Activated CD4-positive, alpha-beta memory T cell treated with anti-CD3 and anti-CD28 coated beads, Interleukin-2, amount 10 ng/mL, durations not matched to agents 7 days and 5 days (primary cell): ENCODE data around the gene ERCC8. TPM values are rescaled to one million over a fixed set of nuclear protein-coding genes. Genes with fewer than 3 reads are reported as not detected.
A peak's percentile ranks its signal among the peaks of the same experiment; 100 is the strongest.

Source experiments
- CTCF ChIA-PET: fragments of 350-600 bp; sonication (Branson Sonifier 250); formaldehyde crosslinking; loops from one replicate; lab custom pipeline; 2021; ENCODE audit warnings: antibody characterized with exemption, inconsistent platforms; lab: Charles Lee
- POLR2A ChIA-PET: fragments of 350-600 bp; sonication (Branson Sonifier 250); formaldehyde crosslinking; loops from one replicate; lab custom pipeline; 2021; ENCODE audit warnings: antibody characterized with exemption; lab: Charles Lee
- DNase-seq: peaks from one replicate; pipeline ENCODE4 v3.0.0-alpha.2; 2020
- H3K27ac Mint-ChIP-seq: one replicate; pipeline ENCODE4 v1.8.0; 2021; ENCODE audit warnings: mild to moderate bottlenecking, mixed read lengths
- H3K27me3 Mint-ChIP-seq: one replicate; pipeline ENCODE4 v1.8.0; 2021; ENCODE audit warnings: mixed read lengths
- H3K36me3 Mint-ChIP-seq: one replicate; pipeline ENCODE4 v1.8.0; 2021; ENCODE audit warnings: low read depth, mixed read lengths
- H3K4me1 Mint-ChIP-seq: one replicate; pipeline ENCODE4 v1.8.0; 2021; ENCODE audit warnings: mixed read lengths
- H3K4me3 Mint-ChIP-seq: one replicate; pipeline ENCODE4 v1.8.0; 2021; ENCODE audit warnings: mild to moderate bottlenecking, mixed read lengths
- H3K9me3 Mint-ChIP-seq: one replicate; pipeline ENCODE4 v1.8.0; 2021; ENCODE audit warnings: mixed read lengths
- total RNA-seq, 2 experiments: library from RNA; stranded (reverse); gene quantifications; one replicate each; pipeline ENCODE4 v1.2.3, GENCODE V29; 2021

The ERCC8 gene
- total RNA-seq, 2 experiments from 2014 or later: 5.9 to 7.3 TPM

GRCh38 chr5:60959156-60959555 is 14.3 kb upstream of the ERCC8 start:
- H3K4me3 Mint-ChIP-seq: no peak overlapping the region
- DNase-seq: no peak
- POLR2A ChIA-PET: interaction anchor here (1.7 kb wide), 1 partner anchor 14 kb away, joined by 6 read pairs; the partner anchor contains the start of genes ERCC8 and NDUFAF2

GRCh38 chr5:60958712-60959111 is 13.8 kb upstream of the ERCC8 start:
- H3K27me3 Mint-ChIP-seq: no peaks in the 10 kb centered on the region
- ChIA-PET CTCF (interaction anchor here (0.6 to 3.5 kb wide), 3 partner anchors 13 to 700 kb away, joined by 3 to 15 read pairs (median 6); partner anchors contain the start of genes ERCC8 and NDUFAF2), POLR2A (interaction anchor here (1.7 kb wide), 1 partner anchor 14 kb away, joined by 6 read pairs; the partner anchor contains the start of genes ERCC8 and NDUFAF2)
- H3K9me3 Mint-ChIP-seq: peaks cover 2% of the 10 kb centered on the region
- no peaks in the 10 kb centered on the region for H3K36me3 Mint-ChIP-seq
- no peak for DNase-seq
- H3K4me3 Mint-ChIP-seq: no peak overlapping the region
- no peaks in the 10 kb centered on the region for H3K4me1 Mint-ChIP-seq
- no peak overlapping the region for H3K27ac Mint-ChIP-seq

More at GRCh38 chr5:60959156-60959555, 14.3 kb upstream of the ERCC8 start:
- no peaks in the 10 kb centered on the region for H3K27me3 Mint-ChIP-seq
- H3K4me1 Mint-ChIP-seq: no peaks in the 10 kb centered on the region
- no peaks in the 10 kb centered on the region for H3K36me3 Mint-ChIP-seq
- no peak overlapping the region for H3K27ac Mint-ChIP-seq
- CTCF ChIA-PET: interaction anchor here (0.6 to 3.5 kb wide), 3 partner anchors 14 to 699 kb away, joined by 3 to 15 read pairs (median 6); partner anchors contain the start of genes ERCC8 and NDUFAF2
- peaks cover 2% of the 10 kb centered on the region for H3K9me3 Mint-ChIP-seq

- no peak for DNase-seq
- no peaks in the 10 kb centered on the region for H3K27me3 Mint-ChIP-seq
- ChIA-PET CTCF (interaction anchor here (0.5 to 3.5 kb wide), 3 partner anchors 13 to 1185 kb away, joined by 3 to 15 read pairs (median 6); partner anchors contain the start of genes ERCC8 and NDUFAF2), POLR2A (interaction anchor here (1.7 kb wide), 1 partner anchor 13 kb away, joined by 6 read pairs; the partner anchor contains the start of genes ERCC8 and NDUFAF2)
- H3K36me3 Mint-ChIP-seq: no peaks in the 10 kb centered on the region
- H3K4me1 Mint-ChIP-seq: no peaks in the 10 kb centered on the region
- no peak overlapping the region for H3K27ac Mint-ChIP-seq
- peaks cover 2% of the 10 kb centered on the region for H3K9me3 Mint-ChIP-seq
- no peak overlapping the region for H3K4me3 Mint-ChIP-seq
These were observed 13.2 kb upstream of the ERCC8 start for GRCh38 chr5:60958088-60958487.

- POLR2A ChIA-PET: interaction anchor here (2.4 kb wide), 1 partner anchor 9 kb away, joined by 7 read pairs; the partner anchor contains the start of genes ERCC8 and NDUFAF2
- H3K9me3 Mint-ChIP-seq: peaks cover 2% of the 10 kb centered on the region
- CTCF ChIA-PET: no interaction called here
These were observed 10.4 kb upstream of the ERCC8 start for GRCh38 chr5:60955239-60955638.

GRCh38 chr5:60948738-60949137 is 3.9 kb upstream of the ERCC8 start:
- H3K9me3 Mint-ChIP-seq: no peaks in the 10 kb centered on the region
- H3K4me3 Mint-ChIP-seq: no peak overlapping the region
- no peak overlapping the region for H3K27ac Mint-ChIP-seq
- no peaks in the 10 kb centered on the region for H3K27me3 Mint-ChIP-seq
- ChIA-PET POLR2A (no interaction called here), CTCF (no interaction called here)
- DNase-seq: no peak
- peaks cover 5% of the 10 kb centered on the region for H3K36me3 Mint-ChIP-seq
- peaks cover 14% of the 10 kb centered on the region for H3K4me1 Mint-ChIP-seq

More at GRCh38 chr5:60955239-60955638, 10.4 kb upstream of the ERCC8 start:
- Mint-ChIP-seq H3K4me1 (no peaks in the 10 kb centered on the region), H3K27ac (no peak overlapping the region), H3K4me3 (no peak overlapping the region), H3K27me3 (no peaks in the 10 kb centered on the region), H3K36me3 (peaks cover 2% of the 10 kb centered on the region)
- DNase-seq: no peak

- Mint-ChIP-seq H3K4me3 (no peak overlapping the region), H3K27ac (no peak overlapping the region), H3K36me3 (peaks cover 5% of the 10 kb centered on the region), H3K4me1 (peaks cover 17% of the 10 kb centered on the region), H3K27me3 (no peaks in the 10 kb centered on the region), H3K9me3 (no peaks in the 10 kb centered on the region)
- ChIA-PET POLR2A (interaction anchor here (1.2 to 3.9 kb wide), 4 partner anchors 10 to 385 kb away, joined by 6 to 24 read pairs (median 6); partner anchors contain the start of gene DEPDC1B), CTCF (interaction anchor here (0.5 to 1.5 kb wide), 3 partner anchors 13 to 1361 kb away, joined by 3 to 6 read pairs (median 4); no protein-coding TSS in a partner anchor)
- DNase-seq: peak; percentile 47
These were observed 930 bp upstream of the ERCC8 start for GRCh38 chr5:60945813-60946187.

GRCh38 chr5:60943624-60944023 is 1.2 kb downstream of the ERCC8 start:
- Mint-ChIP-seq H3K4me1 (peaks cover 15% of the 10 kb centered on the region), H3K4me3 (no peak overlapping the region), H3K27me3 (no peaks in the 10 kb centered on the region), H3K9me3 (no peaks in the 10 kb centered on the region), H3K27ac (no peak overlapping the region), H3K36me3 (peaks cover 2% of the 10 kb centered on the region)
- no peak for DNase-seq
- CTCF ChIA-PET: no interaction called here
- POLR2A ChIA-PET: interaction anchor here (3.9 kb wide), 1 partner anchor 244 kb away, joined by 24 read pairs; the partner anchor contains the start of gene DEPDC1B

- no peaks in the 10 kb centered on the region for H3K4me1 Mint-ChIP-seq
- H3K4me3 Mint-ChIP-seq: no peak overlapping the region
- CTCF ChIA-PET: interaction anchor here (0.6 kb wide), 1 partner anchor 82 kb away, joined by 3 read pairs; no protein-coding TSS in a partner anchor
- H3K27me3 Mint-ChIP-seq: no peaks in the 10 kb centered on the region
- peaks cover 5% of the 10 kb centered on the region for H3K36me3 Mint-ChIP-seq
- DNase-seq: no peak
- POLR2A ChIA-PET: no interaction called here
- H3K27ac Mint-ChIP-seq: no peak overlapping the region
- H3K9me3 Mint-ChIP-seq: peaks cover under 1% of the 10 kb centered on the region
These were observed 15.8 kb downstream of the ERCC8 start for GRCh38 chr5:60929024-60929423.

- Mint-ChIP-seq H3K27me3 (no peaks in the 10 kb centered on the region), H3K4me1 (no peaks in the 10 kb centered on the region), H3K36me3 (peaks cover 5% of the 10 kb centered on the region), H3K27ac (no peak overlapping the region), H3K4me3 (no peak overlapping the region), H3K9me3 (no peaks in the 10 kb centered on the region)
- ChIA-PET POLR2A (no interaction called here), CTCF (interaction anchor here (1.2 kb wide), 1 partner anchor 17 kb away, joined by 3 read pairs; the partner anchor contains the start of gene ERCC8)
- no peak for DNase-seq
These were observed 17.4 kb downstream of the ERCC8 start for GRCh38 chr5:60927450-60927849.

DNA sequence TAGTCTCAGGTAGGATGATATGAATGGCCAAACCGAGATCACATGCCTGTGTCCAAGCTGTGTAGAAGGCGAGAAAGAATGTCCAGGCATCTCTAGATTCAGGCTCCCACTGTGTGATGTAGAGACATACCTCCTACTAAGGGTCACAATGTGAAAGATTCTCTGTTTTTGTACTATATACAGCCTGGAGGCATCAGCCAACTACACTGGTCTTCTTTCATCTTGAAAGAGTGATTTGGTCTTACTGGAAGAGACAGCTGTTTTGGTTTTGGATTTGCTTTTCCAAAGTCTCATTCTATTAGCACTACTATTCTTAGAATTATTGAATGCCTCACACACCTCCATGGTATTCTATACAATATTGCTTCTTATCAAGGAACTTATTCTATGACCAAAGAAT is 26.4 kb downstream of the ERCC8 start:
- no peak overlapping the region for H3K27ac Mint-ChIP-seq
- H3K4me3 Mint-ChIP-seq: no peak overlapping the region
- no peaks in the 10 kb centered on the region for H3K9me3 Mint-ChIP-seq
- ChIA-PET POLR2A (no interaction called here), CTCF (no interaction called here)
- H3K36me3 Mint-ChIP-seq: peaks cover 24% of the 10 kb centered on the region
- no peaks in the 10 kb centered on the region for H3K27me3 Mint-ChIP-seq
- H3K4me1 Mint-ChIP-seq: no peaks in the 10 kb centered on the region
- DNase-seq: no peak

- POLR2A ChIA-PET: no interaction called here
- H3K27me3 Mint-ChIP-seq: no peaks in the 10 kb centered on the region
- DNase-seq: no peak
- H3K4me3 Mint-ChIP-seq: no peak overlapping the region
- H3K9me3 Mint-ChIP-seq: no peaks in the 10 kb centered on the region
- no peak overlapping the region for H3K27ac Mint-ChIP-seq
- peaks cover 26% of the 10 kb centered on the region for H3K36me3 Mint-ChIP-seq
- CTCF ChIA-PET: no interaction called here
- H3K4me1 Mint-ChIP-seq: no peaks in the 10 kb centered on the region
These were observed 28.2 kb downstream of the ERCC8 start for GRCh38 chr5:60916646-60917045.

- no peaks in the 10 kb centered on the region for H3K27me3 Mint-ChIP-seq
- H3K36me3 Mint-ChIP-seq: peaks cover 7% of the 10 kb centered on the region
- POLR2A ChIA-PET: interaction anchor here (0.6 kb wide), 1 partner anchor 41 kb away, joined by 4 read pairs; the partner anchor contains the start of gene ERCC8
- H3K4me1 Mint-ChIP-seq: peaks cover 10% of the 10 kb centered on the region
- no peaks in the 10 kb centered on the region for H3K9me3 Mint-ChIP-seq
- DNase-seq: no peak
- H3K4me3 Mint-ChIP-seq: no peak overlapping the region
- no peak overlapping the region for H3K27ac Mint-ChIP-seq
- CTCF ChIA-PET: no interaction called here
These were observed 41.5 kb downstream of the ERCC8 start for GRCh38 chr5:60903356-60903755.

DNA sequence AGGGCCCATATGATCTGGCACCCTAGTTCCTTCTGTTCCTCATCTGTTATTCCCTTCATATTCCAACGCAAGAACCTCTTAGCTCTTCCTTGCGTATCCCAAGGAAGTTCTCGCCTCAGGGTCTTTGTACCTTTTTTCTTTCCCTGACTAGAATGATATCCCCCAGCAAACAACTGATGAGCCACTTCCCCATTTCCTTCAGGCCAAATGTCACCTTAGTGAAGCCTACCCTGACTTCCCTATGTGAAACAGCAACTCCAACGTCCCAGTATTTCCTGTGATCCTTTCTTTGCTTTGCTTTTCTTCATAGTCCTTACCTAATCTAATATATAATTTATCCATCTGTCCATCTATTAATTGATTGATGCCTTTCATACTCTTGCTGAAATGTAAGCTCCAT is 47.9 kb downstream of the ERCC8 start:
- H3K36me3 Mint-ChIP-seq: peaks cover 20% of the 10 kb centered on the region
- ChIA-PET CTCF (no interaction called here), POLR2A (no interaction called here)
- DNase-seq: no peak
- no peaks in the 10 kb centered on the region for H3K27me3 Mint-ChIP-seq
- no peak overlapping the region for H3K4me3 Mint-ChIP-seq
- H3K27ac Mint-ChIP-seq: no peak overlapping the region
- no peaks in the 10 kb centered on the region for H3K9me3 Mint-ChIP-seq
- no peaks in the 10 kb centered on the region for H3K4me1 Mint-ChIP-seq
